Effector memory CD4-positive, alpha-beta T cell (primary cell): Measurements from ENCODE around the gene MPDU1.

ENCODE experiments used
- DNase-seq, 3 donors: peaks; one replicate each; pipeline ENCODE4 v3.0.0-alpha.2; 2020
- H3K27ac ChIP-seq: 2 replicates; pipeline ENCODE4 v1.7.0; 2013; ENCODE audit warnings: mild to moderate bottlenecking, low read length, moderate library complexity; ENCODE audit not compliant: insufficient read depth, poor library complexity, severe bottlenecking
- H3K27me3 ChIP-seq: replicated peaks from 2 replicates; pipeline ENCODE4 v1.7.0; 2013; ENCODE audit warnings: mild to moderate bottlenecking, low read length; ENCODE audit not compliant: insufficient read depth, control insufficient read depth, poor library complexity, severe bottlenecking
- H3K36me3 ChIP-seq: 2 replicates; pipeline ENCODE4 v1.7.0; 2013; ENCODE audit warnings: mild to moderate bottlenecking, low read length, moderate library complexity; ENCODE audit not compliant: control insufficient read depth, insufficient read depth
- H3K4me1 ChIP-seq: 2 replicates; pipeline ENCODE4 v1.7.0; 2013; ENCODE audit warnings: low read length, mild to moderate bottlenecking; ENCODE audit not compliant: control insufficient read depth, insufficient read depth, poor library complexity, severe bottlenecking
- H3K4me3 ChIP-seq: 2 replicates; pipeline ENCODE4 v1.7.0; 2013; ENCODE audit warnings: low read length, low read depth, mild to moderate bottlenecking; ENCODE audit not compliant: insufficient read depth, poor library complexity, severe bottlenecking
- H3K9me3 ChIP-seq: 2 replicates; pipeline ENCODE4 v1.7.0; 2013; ENCODE audit warnings: mild to moderate bottlenecking, low read length, moderate library complexity; ENCODE audit not compliant: control insufficient read depth

Gene MPDU1

DNA sequence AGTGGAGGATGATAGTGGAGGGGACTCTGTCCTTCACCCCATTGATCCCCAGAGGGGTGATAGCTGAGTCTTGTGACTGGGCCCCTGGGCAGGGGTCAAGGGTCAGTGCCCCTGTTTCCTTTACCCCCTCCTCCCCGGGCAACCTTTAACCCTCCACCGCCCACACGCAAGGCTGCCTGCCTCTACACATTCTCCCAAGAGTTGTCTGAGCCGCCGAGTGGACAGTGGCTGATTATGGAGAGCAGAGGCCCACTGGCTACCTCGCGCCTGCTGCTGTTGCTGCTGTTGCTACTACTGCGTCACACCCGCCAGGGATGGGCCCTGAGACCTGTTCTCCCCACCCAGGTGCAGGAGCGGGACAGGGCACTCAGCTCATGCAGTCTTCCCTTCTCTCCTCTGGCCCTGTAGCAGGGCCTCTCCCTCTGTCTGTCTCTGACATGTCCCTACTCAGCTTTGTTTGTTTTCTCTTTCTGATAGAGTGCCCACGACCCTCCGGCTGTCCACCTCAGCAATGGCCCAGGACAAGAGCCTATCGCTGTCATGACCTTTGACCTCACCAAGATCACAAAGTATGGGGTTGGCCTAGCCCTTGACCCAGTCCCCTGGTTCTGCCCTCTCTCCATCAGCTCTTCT is 46.4 kb downstream of the MPDU1 start, which contains the start of gene SHBG:
SHBG (plus strand) TSS at position 197 of the 633 bp plus-strand sequence; CDS start at position 235, 38 bp downstream.
- Histone ChIP-seq H3K27me3 (no peaks in the 10 kb centered on the region), H3K27ac (no peak within 1 kb of the TSS), H3K9me3 (no peaks in the 10 kb centered on the region), H3K4me1 (peaks cover 11% of the 10 kb centered on the region), H3K4me3 (no peak within 1 kb of the TSS), H3K36me3 (no peaks in the 10 kb centered on the region)
- DNase-seq, result no peak

DNA sequence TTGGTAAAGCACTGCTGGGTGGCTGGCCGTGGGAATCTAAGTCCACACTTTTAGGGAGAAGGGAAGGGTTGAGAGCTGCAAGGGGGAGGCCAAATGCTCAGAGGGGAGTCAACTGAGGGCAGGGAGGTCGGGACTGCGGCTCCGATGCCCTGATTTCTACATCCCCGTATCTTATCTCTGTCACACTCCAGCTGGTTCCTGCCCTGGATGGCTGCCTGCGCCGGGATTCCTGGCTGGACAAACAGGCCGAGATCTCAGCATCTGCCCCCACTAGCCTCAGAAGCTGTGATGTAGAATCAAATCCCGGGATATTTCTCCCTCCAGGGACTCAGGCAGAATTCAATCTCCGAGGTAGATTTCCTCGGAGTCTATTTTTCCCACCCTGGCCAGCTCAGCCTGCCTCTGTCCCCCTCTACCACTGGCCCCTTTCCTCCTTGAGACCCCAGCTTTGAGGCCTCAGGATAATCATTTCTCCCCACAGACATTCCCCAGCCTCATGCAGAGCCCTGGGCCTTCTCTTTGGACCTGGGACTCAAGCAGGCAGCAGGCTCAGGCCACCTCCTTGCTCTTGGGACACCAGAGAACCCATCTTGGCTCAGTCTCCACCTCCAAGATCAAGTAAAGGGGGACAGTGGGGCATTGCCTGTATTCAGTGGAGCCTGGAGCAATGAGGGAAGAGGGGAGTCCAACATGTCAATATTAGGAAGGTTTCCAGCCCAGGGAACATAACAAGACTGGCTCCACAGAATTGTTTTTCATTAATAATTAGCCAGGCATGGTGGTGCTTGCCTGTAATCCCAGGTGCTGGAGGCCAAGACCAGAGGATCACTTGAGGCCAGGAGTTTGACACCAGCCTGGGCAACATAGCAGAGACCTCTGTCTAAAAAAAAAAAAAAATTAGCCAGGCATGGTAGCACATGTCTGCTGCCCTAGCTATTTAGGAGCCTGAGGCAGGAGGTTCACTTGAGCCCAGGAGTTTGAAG is 48.0 kb downstream of the MPDU1 start:
- no peak for DNase-seq
- Histone ChIP-seq H3K4me1 (peaks cover 10% of the 10 kb centered on the region), H3K9me3 (no peaks in the 10 kb centered on the region), H3K4me3 (no peak overlapping the region), H3K36me3 (no peaks in the 10 kb centered on the region), H3K27ac (no peak overlapping the region), H3K27me3 (no peaks in the 10 kb centered on the region)

DNA sequence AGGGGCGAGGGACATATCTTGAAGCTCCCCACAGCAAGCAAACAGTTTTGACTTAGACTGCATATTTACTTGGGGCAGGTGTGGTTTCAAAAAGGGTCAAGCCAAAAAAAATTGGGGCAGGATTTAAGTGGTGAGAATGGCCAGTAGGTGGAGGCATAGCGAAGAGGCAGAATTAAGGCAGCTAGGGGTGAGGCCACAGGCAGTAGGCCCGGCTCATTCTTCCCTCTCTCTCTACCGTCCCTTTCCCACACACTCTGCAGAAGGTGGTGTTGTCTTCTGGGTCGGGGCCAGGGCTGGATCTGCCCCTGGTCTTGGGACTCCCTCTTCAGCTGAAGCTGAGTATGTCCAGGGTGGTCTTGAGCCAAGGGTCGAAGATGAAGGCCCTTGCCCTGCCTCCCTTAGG is 48.8 kb downstream of the MPDU1 start:
- Histone ChIP-seq H3K4me3 (no peak overlapping the region), H3K4me1 (peaks cover 4% of the 10 kb centered on the region), H3K27me3 (no peaks in the 10 kb centered on the region), H3K9me3 (no peaks in the 10 kb centered on the region), H3K36me3 (no peaks in the 10 kb centered on the region), H3K27ac (no peak overlapping the region)
- no peak for DNase-seq

DNA sequence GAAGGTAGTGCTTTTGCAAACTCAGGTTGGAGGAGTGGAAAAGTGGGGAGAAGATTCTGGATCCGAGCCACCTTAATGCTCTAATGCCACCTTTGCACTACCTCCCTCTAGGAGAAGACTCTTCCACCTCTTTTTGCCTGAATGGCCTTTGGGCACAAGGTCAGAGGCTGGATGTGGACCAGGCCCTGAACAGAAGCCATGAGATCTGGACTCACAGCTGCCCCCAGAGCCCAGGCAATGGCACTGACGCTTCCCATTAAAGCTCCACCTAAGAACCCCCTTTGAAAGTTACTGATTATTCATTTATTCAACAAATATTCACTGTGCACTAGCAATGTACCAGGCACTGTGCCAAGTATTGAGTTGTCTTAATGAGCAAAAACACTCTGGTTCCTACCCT is 49.4 kb downstream of the MPDU1 start:
- no peak for DNase-seq
- Histone ChIP-seq H3K9me3 (no peaks in the 10 kb centered on the region), H3K4me3 (no peak overlapping the region), H3K36me3 (no peaks in the 10 kb centered on the region), H3K4me1 (peaks cover under 1% of the 10 kb centered on the region), H3K27ac (no peak overlapping the region), H3K27me3 (no peaks in the 10 kb centered on the region)

DNA sequence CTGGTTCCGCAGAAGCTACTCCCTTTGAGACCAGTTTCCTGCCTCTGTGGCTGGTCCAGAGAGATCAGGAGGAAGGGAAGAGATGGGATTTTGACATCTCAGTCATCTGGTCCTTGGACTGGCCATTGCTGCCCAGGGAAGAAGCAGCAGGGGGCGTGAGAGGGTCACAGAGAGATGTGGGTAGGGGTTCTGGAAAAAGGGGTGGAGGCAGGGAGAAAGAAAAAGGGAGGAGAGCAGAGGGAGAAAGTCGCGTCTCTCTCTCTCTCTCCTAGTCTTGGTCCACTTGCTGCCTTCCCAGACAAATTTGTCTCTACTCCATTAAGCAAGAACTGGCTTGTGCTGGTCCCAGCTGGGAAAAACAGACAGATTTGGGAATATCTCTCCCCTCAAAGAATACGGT is 50.7 kb downstream of the MPDU1 start:
- Histone ChIP-seq H3K4me3 (no peak overlapping the region), H3K27me3 (no peaks in the 10 kb centered on the region), H3K9me3 (no peaks in the 10 kb centered on the region), H3K27ac (no peak overlapping the region), H3K4me1 (no peaks in the 10 kb centered on the region), H3K36me3 (no peaks in the 10 kb centered on the region)
- DNase-seq, result no peak

DNA sequence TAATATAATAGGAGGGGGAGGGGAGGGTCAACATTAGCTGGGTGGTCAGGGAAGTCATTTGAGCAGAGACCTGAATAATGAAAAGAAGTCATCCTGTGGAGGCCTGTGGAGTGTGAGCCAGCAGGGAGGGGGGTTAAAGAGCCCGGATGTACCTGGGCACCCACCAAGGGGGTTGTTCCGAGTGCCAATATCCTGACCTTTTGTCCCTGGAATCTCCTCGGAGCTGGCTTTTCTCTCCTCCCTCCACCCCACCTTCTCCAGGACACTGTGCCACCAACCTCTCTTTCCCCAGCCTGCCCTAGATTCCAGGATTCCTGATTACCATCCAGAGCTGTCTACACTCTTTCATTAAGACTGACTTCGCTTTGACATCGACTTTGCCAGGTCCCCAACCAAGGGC is 52.5 kb downstream of the MPDU1 start:
- DNase-seq, result no peak
- Histone ChIP-seq H3K27ac (no peak overlapping the region), H3K36me3 (no peaks in the 10 kb centered on the region), H3K27me3 (no peaks in the 10 kb centered on the region), H3K9me3 (no peaks in the 10 kb centered on the region), H3K4me3 (no peak overlapping the region), H3K4me1 (no peaks in the 10 kb centered on the region)
